Measurements from ENCODE around the gene DNAJC15. TPM values are rescaled to one million over a fixed set of nuclear protein-coding genes. Genes with fewer than 3 reads are reported as not detected.

DNAJC15 gene
- polyA plus RNA-seq, 1 donor (not counting 4 experiments of a cell fraction or from before 2014, with no cell fraction given), result 38.5 TPM

DNA sequence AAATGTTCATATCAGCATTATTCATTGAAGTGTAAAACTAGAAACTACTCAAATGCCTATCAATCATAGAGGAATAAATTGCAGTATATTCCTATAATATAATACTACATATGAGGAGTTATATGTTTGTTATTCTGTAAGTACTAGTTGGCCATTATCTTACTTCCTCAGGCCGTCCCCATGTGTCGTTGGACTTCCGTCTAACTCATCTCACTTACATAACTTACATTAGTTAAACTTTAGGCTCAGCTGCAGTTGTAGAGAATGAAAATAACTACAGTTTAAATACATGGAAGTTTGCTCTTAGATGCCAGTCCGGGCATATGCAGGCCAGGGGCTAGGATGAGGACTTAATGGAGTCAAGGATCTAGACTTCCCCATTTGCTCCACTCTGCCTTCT is 22.7 kb upstream of the DNAJC15 start:
- Histone ChIP-seq H3K27me3 (ENCODE audit: control insufficient read depth, extremely low read depth, insufficient read depth, low read length) (no peaks in the 10 kb centered on the region), H3K79me2 (ENCODE audit: control insufficient read depth, insufficient read depth, low read length) (no peaks in the 10 kb centered on the region), H3K4me1 (ENCODE audit: control insufficient read depth, extremely low read depth, insufficient read depth, low read length) (peaks cover 64% of the 10 kb centered on the region), H3K4me3 (ENCODE audit: control insufficient read depth in 2 of 3, extremely low read depth in 1 of 3, insufficient read depth in 2 of 3, low read depth in 1 of 3, low read length in 3 of 3) (no peak overlapping the region), H3K9me3 (ENCODE audit: control insufficient read depth, low read depth, low read length) (no peaks in the 10 kb centered on the region), H3K4me2 (ENCODE audit: control insufficient read depth, extremely low read depth, insufficient read depth, low read depth, low read length) (no peak overlapping the region), H3K9me1 (ENCODE audit: control insufficient read depth, extremely low read depth, insufficient read depth, low read length) (no peaks in the 10 kb centered on the region), H3K36me3 (ENCODE audit: control insufficient read depth in 2 of 2, extremely low read depth in 1 of 2, insufficient read depth in 2 of 2, low read length in 2 of 2) (no peaks in the 10 kb centered on the region), H2AFZ (ENCODE audit: control insufficient read depth, low read length) (no peak overlapping the region), H3K9ac (ENCODE audit: control insufficient read depth, extremely low read depth, insufficient read depth, low read length) (no peak overlapping the region), H4K20me1 (ENCODE audit: control insufficient read depth, extremely low read depth, insufficient read depth, low read length) (no peaks in the 10 kb centered on the region), H3K27ac (ENCODE audit: control insufficient read depth, insufficient read depth, low read length) (no peak overlapping the region)
- TF ChIP-seq EZH2 (IDR thresholded peaks at IDR 0.05; ENCODE audit: low read length) (no peak), CTCF (optimal IDR thresholded peaks at IDR 0.05 in 1 of 3, IDR thresholded peaks at IDR 0.05 in 1 of 3, conservative IDR thresholded peaks at IDR 0.05 in 1 of 3; ENCODE audit: extremely low read depth in 1 of 3, insufficient read depth in 2 of 3, low read length in 3 of 3) (no peak)
- no peak for DNase-seq (ENCODE audit: low read depth, low spot score)
- FAIRE-seq, result no peak
- dilution Hi-C loops (cut with MboI; ENCODE audit: extremely low pct_ligation_motif_present, low sequenced_read_pairs), result no loop called here

GRCh38 chr13:43002021-43002420 is 21.4 kb upstream of the DNAJC15 start:
- FAIRE-seq, result no peak
- H3K27ac ChIP-seq (ENCODE audit: control insufficient read depth, insufficient read depth, low read length), result peak overlapping the region; percentile 90
- dilution Hi-C loops (cut with MboI; ENCODE audit: extremely low pct_ligation_motif_present, low sequenced_read_pairs), result no loop called here

More at GRCh38 chr13:43002021-43002420, 21.4 kb upstream of the DNAJC15 start:
- TF ChIP-seq EZH2 (IDR thresholded peaks at IDR 0.05; ENCODE audit: low read length) (no peak), CTCF (optimal IDR thresholded peaks at IDR 0.05 in 1 of 3, IDR thresholded peaks at IDR 0.05 in 1 of 3, conservative IDR thresholded peaks at IDR 0.05 in 1 of 3; ENCODE audit: extremely low read depth in 1 of 3, insufficient read depth in 2 of 3, low read length in 3 of 3) (no peak)
- Histone ChIP-seq H3K4me3 (ENCODE audit: control insufficient read depth in 2 of 3, extremely low read depth in 1 of 3, insufficient read depth in 2 of 3, low read depth in 1 of 3, low read length in 3 of 3) (no peak overlapping the region), H2AFZ (ENCODE audit: control insufficient read depth, low read length) (no peak overlapping the region), H3K79me2 (ENCODE audit: control insufficient read depth, insufficient read depth, low read length) (no peaks in the 10 kb centered on the region), H4K20me1 (ENCODE audit: control insufficient read depth, extremely low read depth, insufficient read depth, low read length) (no peaks in the 10 kb centered on the region), H3K9me3 (ENCODE audit: control insufficient read depth, low read depth, low read length) (no peaks in the 10 kb centered on the region), H3K9ac (ENCODE audit: control insufficient read depth, extremely low read depth, insufficient read depth, low read length) (no peak overlapping the region), H3K4me1 (ENCODE audit: control insufficient read depth, extremely low read depth, insufficient read depth, low read length) (peaks cover 59% of the 10 kb centered on the region), H3K36me3 (ENCODE audit: control insufficient read depth in 2 of 2, extremely low read depth in 1 of 2, insufficient read depth in 2 of 2, low read length in 2 of 2) (no peaks in the 10 kb centered on the region), H3K9me1 (ENCODE audit: control insufficient read depth, extremely low read depth, insufficient read depth, low read length) (no peaks in the 10 kb centered on the region), H3K4me2 (ENCODE audit: control insufficient read depth, extremely low read depth, insufficient read depth, low read depth, low read length) (no peak overlapping the region), H3K27me3 (ENCODE audit: control insufficient read depth, extremely low read depth, insufficient read depth, low read length) (no peaks in the 10 kb centered on the region)
- no peak for DNase-seq (ENCODE audit: low read depth, low spot score)

Data from keratinocyte (primary cell).